ENCODE data around the gene STRA8.

STRA8 gene

GRCh38 chr7:135271255-135271615, 37.6 kb downstream of the STRA8 start:
- no peak for DNase-seq

- no peak for DNase-seq
These were observed 38.7 kb downstream of the STRA8 start for GRCh38 chr7:135272303-135272702.

GRCh38 chr7:135273581-135273980, 39.9 kb downstream of the STRA8 start:
- no peak for DNase-seq

- DNase-seq, result peak; percentile 71
These were observed 41.0 kb downstream of the STRA8 start for GRCh38 chr7:135274495-135275268.

- no peak for DNase-seq
These were observed 42.4 kb downstream of the STRA8 start for GRCh38 chr7:135275971-135276580.

- no peak for DNase-seq
These were observed 43.5 kb downstream of the STRA8 start for GRCh38 chr7:135277161-135277560.

GRCh38 chr7:135281363-135281949, 47.8 kb downstream of the STRA8 start:
- DNase-seq, result peak; percentile 76

- no peak for DNase-seq
These were observed 49.1 kb downstream of the STRA8 start for GRCh38 chr7:135282561-135283254.

DNA sequence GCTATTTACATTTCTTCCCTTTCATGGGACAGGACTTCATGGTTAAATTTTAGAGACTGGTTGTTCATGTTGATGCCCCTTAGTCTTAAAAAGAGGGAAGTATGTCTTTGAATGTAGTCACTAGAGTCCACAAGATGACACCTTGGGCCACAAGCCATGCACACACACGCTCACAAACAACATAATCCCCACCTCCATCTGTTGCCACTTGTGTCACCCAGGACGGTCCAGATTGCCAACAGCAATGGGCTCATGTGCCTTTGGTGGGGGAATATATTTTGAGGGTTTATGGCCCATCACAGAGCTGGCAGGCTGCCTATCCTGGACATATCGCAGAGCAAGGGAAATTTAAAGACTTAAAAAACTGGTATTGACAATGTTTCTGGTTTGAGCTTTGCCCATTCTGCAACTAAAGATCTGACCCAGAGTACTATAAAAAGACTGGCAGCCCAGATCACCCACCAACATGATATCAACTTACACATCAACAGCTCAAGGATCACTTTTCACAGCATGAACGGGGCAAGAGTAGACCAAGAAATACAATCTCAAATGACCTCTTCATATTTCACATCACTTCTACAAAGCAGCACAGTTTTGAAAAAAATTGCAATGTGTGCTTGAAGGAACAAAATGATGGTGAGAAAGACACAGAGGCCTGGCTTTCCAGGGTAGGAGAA, 50.5 kb downstream of the STRA8 start:
- no peak for DNase-seq

DNA sequence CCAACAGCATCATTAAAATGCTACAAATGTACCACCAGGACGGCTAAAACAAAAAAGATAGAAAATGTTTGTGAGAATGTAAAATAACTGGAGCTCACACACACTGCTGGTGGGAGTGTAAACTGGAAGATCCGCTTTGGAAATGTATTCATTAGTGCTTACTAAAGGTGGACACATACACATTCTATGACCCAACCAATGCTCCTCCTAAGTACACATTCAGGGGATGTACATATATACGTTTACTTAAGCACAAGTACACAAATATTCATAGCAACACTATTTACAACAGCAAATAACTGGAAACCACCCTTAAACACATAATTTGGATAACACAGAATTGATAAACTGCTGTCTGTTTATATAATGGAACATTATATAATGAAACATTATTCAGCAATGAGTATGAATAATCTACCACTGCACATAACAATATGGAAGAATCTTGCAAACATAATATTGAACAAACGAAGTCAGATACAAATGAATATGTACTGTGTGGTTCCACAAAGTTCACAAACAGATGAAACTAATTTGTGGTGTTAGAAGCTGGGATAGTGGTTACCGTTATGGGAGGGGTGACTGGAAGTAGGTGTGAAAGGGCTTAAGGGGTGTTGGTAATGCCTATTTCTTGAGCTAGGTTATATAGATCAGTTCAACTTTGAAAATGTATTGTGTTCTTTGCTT, 52.1 kb downstream of the STRA8 start:
- DNase-seq, result no peak

- no peak for DNase-seq
These were observed 53.2 kb downstream of the STRA8 start for GRCh38 chr7:135286876-135287275.

DNA sequence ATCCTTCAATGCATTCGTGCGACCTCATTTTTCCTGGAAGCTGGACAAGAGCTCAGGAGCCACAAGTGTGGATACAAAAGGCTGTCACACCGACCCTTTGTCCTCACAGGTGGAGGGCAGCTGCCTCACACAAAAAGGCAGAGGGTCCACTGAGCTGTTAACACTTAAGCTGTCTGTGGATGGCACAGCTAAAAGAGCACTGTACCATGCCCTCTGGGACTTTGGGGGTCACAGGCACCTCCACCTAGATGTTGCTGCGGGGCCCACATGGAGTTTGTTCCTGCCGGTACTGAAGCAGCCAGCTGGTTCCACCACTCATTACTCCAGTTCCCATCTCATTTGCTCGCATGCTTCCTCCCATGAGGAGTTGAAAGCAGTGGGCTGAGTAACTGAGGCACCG, 57.0 kb downstream of the STRA8 start:
- no peak for DNase-seq

- no peak for DNase-seq
These were observed 58.2 kb downstream of the STRA8 start for GRCh38 chr7:135291809-135292253.

- DNase-seq, result no peak
These were observed 65.6 kb downstream of the STRA8 start for GRCh38 chr7:135299235-135299634.

DNA sequence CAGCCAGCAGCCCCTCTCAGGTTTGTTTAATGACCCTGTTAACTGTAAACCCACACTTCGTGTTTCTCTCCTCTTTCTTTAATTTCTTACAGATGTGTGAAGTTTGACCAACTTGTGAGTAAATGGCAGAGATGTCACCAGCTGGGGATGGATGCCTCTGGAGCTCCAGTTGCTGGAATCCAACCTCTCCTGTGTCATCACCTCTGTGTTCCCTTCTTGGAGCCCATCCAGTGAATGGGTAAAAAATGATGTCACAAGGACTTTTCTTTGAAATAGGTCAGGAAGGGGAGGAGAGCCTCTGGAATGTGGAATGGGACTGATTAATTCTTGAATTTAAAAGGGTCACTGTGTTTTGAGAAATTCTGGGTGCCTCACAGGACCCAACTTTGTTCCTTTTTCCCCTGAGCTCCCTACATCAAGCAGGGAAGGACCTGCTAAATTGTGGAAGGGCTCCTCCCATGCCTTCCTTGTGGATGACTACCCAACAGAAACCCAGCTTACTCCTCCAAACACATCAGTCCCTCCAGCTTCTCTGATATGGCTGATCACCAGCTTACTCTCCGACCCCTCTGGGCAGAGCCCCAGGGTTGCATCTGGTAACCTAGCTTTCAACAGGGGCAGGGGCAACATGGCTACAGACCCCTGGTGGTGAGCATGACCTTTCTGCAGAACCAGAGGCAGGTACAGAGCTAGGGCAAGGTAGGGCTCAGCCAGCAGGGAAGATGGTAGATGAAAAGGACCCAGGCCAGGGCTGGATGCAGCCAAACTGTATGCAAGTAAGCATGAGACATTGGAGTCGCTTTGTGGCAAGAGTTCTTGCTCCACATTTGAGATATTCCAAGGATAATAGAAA, 67.5 kb downstream of the STRA8 start:
- DNase-seq, result no peak
